Stimulated activated CD8-positive, alpha-beta memory T cell treated with anti-CD3 and anti-CD28 coated beads, Interleukin-12 subunit alpha, Interleukin-12 subunit beta, amount 100 ng/mL, for 1 hour (primary cell): ENCODE results near the gene ZC2HC1B.
"Not testable (repeated sequence)": the region's sequence is repeated elsewhere in the genome, so short reads cannot be mapped to it uniquely, and the experiment has no call there.

Experiments
- DNase-seq: peaks from one replicate; pipeline ENCODE4 v3.0.0-alpha.2; 2020; ENCODE audit warnings: low read depth

ZC2HC1B gene

GRCh38 chr6:143871202-143871730 lies 7.0 kb downstream of the ZC2HC1B start:
- DNase-seq = not testable (repeated sequence)

- no peak for DNase-seq
Observed at GRCh38 chr6:143872201-143872600, 7.9 kb downstream of the ZC2HC1B start.

- DNase-seq = not testable (repeated sequence)
Observed at GRCh38 chr6:143873600-143873999, 9.3 kb downstream of the ZC2HC1B start.

- not testable (repeated sequence) for DNase-seq
Observed at GRCh38 chr6:143874503-143874902, 10.2 kb downstream of the ZC2HC1B start.

- no peak for DNase-seq
Observed at GRCh38 chr6:143877584-143878271, 13.5 kb downstream of the ZC2HC1B start.

GRCh38 chr6:143878272-143878760 lies 14.0 kb downstream of the ZC2HC1B start:
- DNase-seq = no peak

- DNase-seq = no peak
Observed at GRCh38 chr6:143880412-143880811, 16.1 kb downstream of the ZC2HC1B start.

GRCh38 chr6:143882401-143882930 lies 18.2 kb downstream of the ZC2HC1B start:
- DNase-seq = no peak

- no peak for DNase-seq
Observed at GRCh38 chr6:143884216-143884900, 20.1 kb downstream of the ZC2HC1B start.

- no peak for DNase-seq
Observed at GRCh38 chr6:143885116-143885515, 20.8 kb downstream of the ZC2HC1B start.

- no peak for DNase-seq
Observed at GRCh38 chr6:143894655-143895054, 30.4 kb downstream of the ZC2HC1B start.

- no peak for DNase-seq
Observed at GRCh38 chr6:143896126-143896860, 32.0 kb downstream of the ZC2HC1B start.

GRCh38 chr6:143900358-143900757 lies 36.1 kb downstream of the ZC2HC1B start:
- DNase-seq = no peak

- no peak for DNase-seq
Observed at GRCh38 chr6:143901885-143902750, 37.8 kb downstream of the ZC2HC1B start.

- DNase-seq = no peak
Observed at GRCh38 chr6:143902827-143903226, 38.6 kb downstream of the ZC2HC1B start.

GRCh38 chr6:143911028-143911427 lies 46.8 kb downstream of the ZC2HC1B start:
- DNase-seq = no peak

- no peak for DNase-seq
Observed at GRCh38 chr6:143912671-143913070, 48.4 kb downstream of the ZC2HC1B start.

- DNase-seq = not testable (repeated sequence)
Observed at GRCh38 chr6:143917026-143917425, 52.8 kb downstream of the ZC2HC1B start.

- no peak for DNase-seq
Observed at GRCh38 chr6:143928853-143929252, 64.6 kb downstream of the ZC2HC1B start.

GRCh38 chr6:143929975-143930374 lies 65.7 kb downstream of the ZC2HC1B start:
- no peak for DNase-seq

GRCh38 chr6:143934331-143934730 lies 70.1 kb downstream of the ZC2HC1B start:
- DNase-seq = no peak
